HG03571 (cell line): Measurements from ENCODE around the gene TMEM256.

ENCODE experiments used
- ATAC-seq: cut with Tn5 transposase; IDR thresholded peaks from one replicate; pipeline ENCODE4 v1.9.1; 2021; ENCODE audit not compliant: unreplicated experiment

The TMEM256 gene

GRCh38 chr17:7408863-7409262, 5.0 kb upstream of the TMEM256 start:
- ATAC-seq: no peak

GRCh38 chr17:7408252-7408727, 4.4 kb upstream of the TMEM256 start:
- no peak for ATAC-seq

GRCh38 chr17:7407485-7408251, 3.8 kb upstream of the TMEM256 start, which contains the start of gene NLGN2:
Gene NLGN2 (plus strand): TSS chr17:7407845. CDS start chr17:7408256, 411 bp downstream.
- no peak for ATAC-seq

GRCh38 chr17:7407082-7407481, 3.2 kb upstream of the TMEM256 start:
- ATAC-seq: no peak

- no peak for ATAC-seq
These were observed 2.4 kb upstream of the TMEM256 start for GRCh38 chr17:7406235-7406825.

- no peak for ATAC-seq
These were observed 1.7 kb upstream of the TMEM256 start for GRCh38 chr17:7405350-7406234.

GRCh38 chr17:7404737-7405349, 946 bp upstream of the TMEM256 start:
- peak; percentile 25 for ATAC-seq

GRCh38 chr17:7403727-7403976, 245 bp downstream of the TMEM256 start:
- ATAC-seq: no peak

- ATAC-seq: no peak
These were observed 712 bp downstream of the TMEM256 start for GRCh38 chr17:7403043-7403726.

GRCh38 chr17:7398612-7399011, 5.3 kb downstream of the TMEM256 start:
- ATAC-seq: no peak

GRCh38 chr17:7396147-7396546, 7.8 kb downstream of the TMEM256 start:
- ATAC-seq: no peak

- ATAC-seq: peak; percentile 71
These were observed 9.3 kb downstream of the TMEM256 start, which contains the start of gene PLSCR3 for GRCh38 chr17:7394452-7395191. Gene PLSCR3 (minus strand): TSS chr17:7394525. CDS start chr17:7394110, 415 bp downstream.

GRCh38 chr17:7393613-7394451, 10.1 kb downstream of the TMEM256 start:
- peak; percentile 41 for ATAC-seq

- ATAC-seq: no peak
These were observed 10.9 kb downstream of the TMEM256 start for GRCh38 chr17:7392696-7393612.

- no peak for ATAC-seq
These were observed 12.6 kb downstream of the TMEM256 start for GRCh38 chr17:7391307-7391706.

GRCh38 chr17:7389924-7390910, 13.7 kb downstream of the TMEM256 start:
- ATAC-seq: no peak

- ATAC-seq: no peak
These were observed 15.0 kb downstream of the TMEM256 start for GRCh38 chr17:7388856-7389255.
